ENCODE results near the gene IFI27L1. TPM values are rescaled to one million over a fixed set of nuclear protein-coding genes. Genes with fewer than 3 reads are reported as not detected.

IFI27L1 gene
- total RNA-seq, 2 donors from 2014 or later, result 4.2 to 5.0 TPM

DNA sequence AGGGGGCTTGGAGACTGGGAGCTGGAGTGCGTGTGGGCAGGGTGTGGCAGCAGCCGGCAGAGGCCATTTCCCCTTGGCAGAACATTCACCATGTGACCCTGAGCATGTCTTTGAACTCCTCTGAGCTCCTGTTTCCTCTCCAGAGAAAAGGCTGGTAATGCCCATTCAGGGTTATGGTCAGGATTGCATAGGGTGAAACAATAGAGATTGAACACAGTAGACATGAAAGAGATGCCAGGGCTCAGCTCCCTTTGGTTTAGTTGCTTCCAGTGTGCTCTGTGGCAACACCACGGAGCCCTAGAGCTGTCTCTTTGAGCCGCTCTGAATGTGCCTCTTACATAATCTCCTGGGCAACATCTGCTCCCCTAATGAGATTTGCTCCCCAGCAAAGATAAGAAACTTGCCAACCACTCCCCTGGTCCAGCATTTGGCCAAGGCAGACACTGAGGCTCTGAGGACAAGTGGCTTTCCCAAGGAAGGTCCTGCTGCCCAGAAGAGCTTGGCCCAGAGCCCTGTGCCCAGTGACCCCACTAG, 34.0 kb downstream of the IFI27L1 start:
- Histone ChIP-seq H3K27me3 (replicated peaks; ENCODE audit: insufficient read depth) (no peaks in the 10 kb centered on the region), H3K9me3 (no peaks in the 10 kb centered on the region), H3K4me1 (ENCODE audit: control insufficient read depth in 1 of 2, low read depth in 2 of 2) (no peaks in the 10 kb centered on the region), H3K4me3 (no peak overlapping the region), H3K36me3 (no peaks in the 10 kb centered on the region), H3K27ac (no peak overlapping the region)
- TF ChIP-seq, protein P1, sequence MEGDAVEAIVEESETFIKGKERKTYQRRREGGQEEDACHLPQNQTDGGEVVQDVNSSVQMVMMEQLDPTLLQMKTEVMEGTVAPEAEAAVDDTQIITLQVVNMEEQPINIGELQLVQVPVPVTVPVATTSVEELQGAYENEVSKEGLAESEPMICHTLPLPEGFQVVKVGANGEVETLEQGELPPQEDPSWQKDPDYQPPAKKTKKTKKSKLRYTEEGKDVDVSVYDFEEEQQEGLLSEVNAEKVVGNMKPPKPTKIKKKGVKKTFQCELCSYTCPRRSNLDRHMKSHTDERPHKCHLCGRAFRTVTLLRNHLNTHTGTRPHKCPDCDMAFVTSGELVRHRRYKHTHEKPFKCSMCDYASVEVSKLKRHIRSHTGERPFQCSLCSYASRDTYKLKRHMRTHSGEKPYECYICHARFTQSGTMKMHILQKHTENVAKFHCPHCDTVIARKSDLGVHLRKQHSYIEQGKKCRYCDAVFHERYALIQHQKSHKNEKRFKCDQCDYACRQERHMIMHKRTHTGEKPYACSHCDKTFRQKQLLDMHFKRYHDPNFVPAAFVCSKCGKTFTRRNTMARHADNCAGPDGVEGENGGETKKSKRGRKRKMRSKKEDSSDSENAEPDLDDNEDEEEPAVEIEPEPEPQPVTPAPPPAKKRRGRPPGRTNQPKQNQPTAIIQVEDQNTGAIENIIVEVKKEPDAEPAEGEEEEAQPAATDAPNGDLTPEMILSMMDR (IDR thresholded peaks at IDR 0.05), result no peak
- DNase-seq (ENCODE audit: low spot score) (no peak), ATAC-seq (ENCODE audit: insufficient number of reproducible peaks, low FRiP score, low read depth) (no peak)

GRCh38 chr14:94115631-94116030, 34.5 kb downstream of the IFI27L1 start:
- Histone ChIP-seq H3K9me3 (no peaks in the 10 kb centered on the region), H3K27me3 (replicated peaks; ENCODE audit: insufficient read depth) (no peaks in the 10 kb centered on the region), H3K27ac (no peak overlapping the region), H3K4me1 (ENCODE audit: control insufficient read depth in 1 of 2, low read depth in 2 of 2) (no peaks in the 10 kb centered on the region), H3K36me3 (no peaks in the 10 kb centered on the region), H3K4me3 (no peak overlapping the region)
- no peak for DNase-seq (ENCODE audit: low spot score)
- ATAC-seq (ENCODE audit: insufficient number of reproducible peaks, low FRiP score, low read depth), result no peak
- TF ChIP-seq, protein P1 (IDR thresholded peaks at IDR 0.05), result no peak

- no peaks in the 10 kb centered on the region for H3K27me3 ChIP-seq (replicated peaks; ENCODE audit: insufficient read depth)
- H3K9me3 ChIP-seq, result no peaks in the 10 kb centered on the region
- TF ChIP-seq, protein P1 (IDR thresholded peaks at IDR 0.05), result no peak
- H3K27ac ChIP-seq, result no peak overlapping the region
- H3K4me1 ChIP-seq (ENCODE audit: control insufficient read depth in 1 of 2, low read depth in 2 of 2), result peaks cover 0 to 6% of the 10 kb centered on the region in 2 donors
- ATAC-seq (ENCODE audit: insufficient number of reproducible peaks, low FRiP score, low read depth) (no peak), DNase-seq (ENCODE audit: low spot score) (no peak)
- H3K4me3 ChIP-seq, result no peak overlapping the region
- H3K36me3 ChIP-seq, result no peaks in the 10 kb centered on the region
These were observed 35.6 kb downstream of the IFI27L1 start for GRCh38 chr14:94116701-94117100.

DNA sequence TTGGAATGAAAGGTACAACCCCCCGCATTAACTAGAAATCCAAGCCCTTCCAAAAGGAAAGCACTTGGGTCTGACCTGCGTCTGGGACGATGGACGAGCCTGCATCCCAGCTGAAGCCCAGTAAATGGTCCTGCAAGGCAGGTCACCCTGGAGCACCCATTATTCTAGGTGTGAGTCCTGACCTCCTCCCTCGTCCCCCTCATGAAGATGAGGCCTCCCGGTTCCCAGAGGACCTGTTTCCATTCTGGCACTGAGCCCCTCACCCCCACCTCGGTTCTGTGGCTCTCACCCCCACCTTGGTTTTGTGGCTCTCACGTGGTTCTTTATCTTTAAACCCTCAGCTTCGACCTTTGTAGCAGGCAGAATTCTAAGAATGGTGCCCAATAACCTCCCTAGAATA, 36.7 kb downstream of the IFI27L1 start:
- no peak for ATAC-seq (ENCODE audit: insufficient number of reproducible peaks, low FRiP score, low read depth)
- Histone ChIP-seq H3K9me3 (no peaks in the 10 kb centered on the region), H3K27me3 (replicated peaks; ENCODE audit: insufficient read depth) (no peaks in the 10 kb centered on the region), H3K27ac (no peak overlapping the region), H3K36me3 (no peaks in the 10 kb centered on the region), H3K4me3 (no peak overlapping the region), H3K4me1 (ENCODE audit: control insufficient read depth in 1 of 2, low read depth in 2 of 2) (peaks cover 0 to 7% of the 10 kb centered on the region in 2 donors)
- no peak for DNase-seq (ENCODE audit: low spot score)
- TF ChIP-seq, protein P1 (IDR thresholded peaks at IDR 0.05), result no peak

- no peak for DNase-seq (ENCODE audit: low spot score)
- no peaks in the 10 kb centered on the region for H3K9me3 ChIP-seq
These were observed 38.0 kb downstream of the IFI27L1 start for GRCh38 chr14:94119071-94119470.

More at GRCh38 chr14:94119071-94119470, 38.0 kb downstream of the IFI27L1 start:
- H3K27me3 ChIP-seq (replicated peaks; ENCODE audit: insufficient read depth), result no peaks in the 10 kb centered on the region
- no peak for ATAC-seq (ENCODE audit: insufficient number of reproducible peaks, low FRiP score, low read depth)
- no peak overlapping the region for H3K4me3 ChIP-seq
- no peaks in the 10 kb centered on the region for H3K36me3 ChIP-seq
- H3K27ac ChIP-seq, result no peak overlapping the region
- H3K4me1 ChIP-seq (ENCODE audit: control insufficient read depth in 1 of 2, low read depth in 2 of 2), result peaks cover 0 to 7% of the 10 kb centered on the region in 2 donors
- TF ChIP-seq, protein P1 (IDR thresholded peaks at IDR 0.05), result no peak

All from thoracic aorta (tissue), 2 donors.